Measurements from ENCODE around the gene CTNNA3. TPM values are rescaled to one million over a fixed set of nuclear protein-coding genes. Genes with fewer than 3 reads are reported as not detected.

Gene CTNNA3
- total RNA-seq, 1 donor from 2014 or later = 0.30 TPM

- no peaks in the 10 kb centered on the region for H3K4me1 Mint-ChIP-seq (ENCODE audit: unreplicated experiment)
- no peak for TF ChIP-seq CTCF (IDR thresholded peaks at IDR 0.05)
- H3K27me3 Mint-ChIP-seq (ENCODE audit: unreplicated experiment) = no peaks in the 10 kb centered on the region
- no peak overlapping the region for H3K4me3 Mint-ChIP-seq (ENCODE audit: unreplicated experiment)
- no peaks in the 10 kb centered on the region for H3K9me3 Mint-ChIP-seq (ENCODE audit: unreplicated experiment)
- no peak overlapping the region for H3K27ac Mint-ChIP-seq (ENCODE audit: unreplicated experiment)
- H3K36me3 Mint-ChIP-seq (ENCODE audit: unreplicated experiment) = no peaks in the 10 kb centered on the region
- no peak for DNase-seq (ENCODE audit: extremely low spot score, unreplicated experiment)
Measured at GRCh38 chr10:67659497-67659896, 36.5 kb downstream of the CTNNA3 start.

GRCh38 chr10:67657775-67658174 is 38.2 kb downstream of the CTNNA3 start:
- H3K27me3 Mint-ChIP-seq (ENCODE audit: unreplicated experiment) = no peaks in the 10 kb centered on the region
- H3K9me3 Mint-ChIP-seq (ENCODE audit: unreplicated experiment) = no peaks in the 10 kb centered on the region
- H3K4me1 Mint-ChIP-seq (ENCODE audit: unreplicated experiment) = no peaks in the 10 kb centered on the region
- H3K36me3 Mint-ChIP-seq (ENCODE audit: unreplicated experiment) = no peaks in the 10 kb centered on the region
- TF ChIP-seq CTCF (IDR thresholded peaks at IDR 0.05) = no peak
- H3K4me3 Mint-ChIP-seq (ENCODE audit: unreplicated experiment) = no peak overlapping the region
- H3K27ac Mint-ChIP-seq (ENCODE audit: unreplicated experiment) = no peak overlapping the region
- DNase-seq (ENCODE audit: extremely low spot score, unreplicated experiment) = no peak

DNA sequence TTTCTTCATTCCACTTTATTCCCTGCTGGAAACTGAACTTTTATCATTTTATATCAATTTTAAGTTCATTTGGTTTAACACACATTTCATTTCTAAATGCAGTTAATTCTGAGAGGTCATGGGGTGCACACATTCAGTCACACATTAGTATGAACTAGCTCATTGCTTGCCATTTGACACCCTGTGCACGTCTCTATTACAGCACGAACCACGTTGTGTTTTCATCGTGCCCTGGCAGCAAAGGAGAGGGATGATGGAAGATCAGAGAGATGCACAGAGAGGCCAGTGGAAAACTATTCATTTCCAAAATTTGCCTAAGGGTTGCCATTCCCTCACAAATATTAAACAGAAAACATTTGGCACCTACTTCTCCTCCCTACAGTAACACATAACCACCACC is 45.4 kb downstream of the CTNNA3 start:
- no peak overlapping the region for H3K4me3 Mint-ChIP-seq (ENCODE audit: unreplicated experiment)

DNA sequence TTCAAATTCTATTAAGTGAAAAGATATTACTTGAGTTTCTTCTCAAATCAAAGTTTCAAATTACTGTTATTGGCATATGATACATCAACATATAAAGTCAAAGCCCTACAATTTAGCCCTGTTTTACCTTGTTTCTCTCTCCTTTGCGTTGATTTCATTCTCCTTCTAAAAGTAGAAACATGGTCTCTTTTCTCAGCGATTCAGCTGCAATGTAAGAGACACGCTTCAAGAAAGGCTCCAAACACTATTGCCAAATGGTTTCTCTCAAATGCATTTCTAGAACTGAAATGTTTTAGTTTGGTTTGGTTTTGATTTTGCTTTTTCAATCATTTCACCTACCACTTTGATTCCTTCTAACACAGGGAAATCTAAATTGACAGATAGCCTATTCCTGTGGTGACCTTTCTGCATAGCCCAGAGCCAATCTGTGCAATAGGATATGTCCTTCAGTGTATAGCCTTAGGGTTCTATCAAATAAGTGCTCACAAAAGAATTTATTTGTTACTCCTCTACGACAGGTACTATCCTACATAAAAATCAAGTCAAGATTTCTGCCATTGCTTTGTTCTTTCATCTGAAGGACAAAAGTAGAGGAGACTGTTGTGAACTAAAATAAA is 47.3 kb downstream of the CTNNA3 start:
- H3K27me3 Mint-ChIP-seq (ENCODE audit: unreplicated experiment) = peaks cover 2% of the 10 kb centered on the region

More for the DNA sequence above, 45.4 kb downstream of the CTNNA3 start:
- Mint-ChIP-seq H3K9me3 (ENCODE audit: unreplicated experiment) (no peaks in the 10 kb centered on the region), H3K4me1 (ENCODE audit: unreplicated experiment) (no peaks in the 10 kb centered on the region), H3K27ac (ENCODE audit: unreplicated experiment) (no peak overlapping the region), H3K27me3 (ENCODE audit: unreplicated experiment) (peaks cover 2% of the 10 kb centered on the region), H3K36me3 (ENCODE audit: unreplicated experiment) (no peaks in the 10 kb centered on the region)
- no peak for DNase-seq (ENCODE audit: extremely low spot score, unreplicated experiment)
- TF ChIP-seq CTCF (IDR thresholded peaks at IDR 0.05) = no peak

GRCh38 chr10:67630904-67631303 is 65.1 kb downstream of the CTNNA3 start:
- H3K4me3 Mint-ChIP-seq (ENCODE audit: unreplicated experiment) = no peak overlapping the region
- H3K4me1 Mint-ChIP-seq (ENCODE audit: unreplicated experiment) = peaks cover 9% of the 10 kb centered on the region
- no peak for DNase-seq (ENCODE audit: extremely low spot score, unreplicated experiment)
- H3K9me3 Mint-ChIP-seq (ENCODE audit: unreplicated experiment) = peaks cover 11% of the 10 kb centered on the region
- H3K27ac Mint-ChIP-seq (ENCODE audit: unreplicated experiment) = no peak overlapping the region
- TF ChIP-seq CTCF (IDR thresholded peaks at IDR 0.05) = no peak
- peaks cover 3% of the 10 kb centered on the region for H3K27me3 Mint-ChIP-seq (ENCODE audit: unreplicated experiment)
- H3K36me3 Mint-ChIP-seq (ENCODE audit: unreplicated experiment) = peaks cover 8% of the 10 kb centered on the region

More for the DNA sequence above, 47.3 kb downstream of the CTNNA3 start:
- no peak for TF ChIP-seq CTCF (IDR thresholded peaks at IDR 0.05)
- H3K4me1 Mint-ChIP-seq (ENCODE audit: unreplicated experiment) = no peaks in the 10 kb centered on the region
- no peak overlapping the region for H3K27ac Mint-ChIP-seq (ENCODE audit: unreplicated experiment)
- H3K9me3 Mint-ChIP-seq (ENCODE audit: unreplicated experiment) = no peaks in the 10 kb centered on the region
- no peaks in the 10 kb centered on the region for H3K36me3 Mint-ChIP-seq (ENCODE audit: unreplicated experiment)
- H3K4me3 Mint-ChIP-seq (ENCODE audit: unreplicated experiment) = no peak overlapping the region
- DNase-seq (ENCODE audit: extremely low spot score, unreplicated experiment) = no peak
